ENCODE measurements around the gene HCAR3. TPM values are rescaled to one million over a fixed set of nuclear protein-coding genes. Genes with fewer than 3 reads are reported as not detected.

HCAR3 gene
- total and polyA plus RNA-seq, 4 donors, result 0.08 to 1.3 (median 0.10) TPM; not detected in 1

DNA sequence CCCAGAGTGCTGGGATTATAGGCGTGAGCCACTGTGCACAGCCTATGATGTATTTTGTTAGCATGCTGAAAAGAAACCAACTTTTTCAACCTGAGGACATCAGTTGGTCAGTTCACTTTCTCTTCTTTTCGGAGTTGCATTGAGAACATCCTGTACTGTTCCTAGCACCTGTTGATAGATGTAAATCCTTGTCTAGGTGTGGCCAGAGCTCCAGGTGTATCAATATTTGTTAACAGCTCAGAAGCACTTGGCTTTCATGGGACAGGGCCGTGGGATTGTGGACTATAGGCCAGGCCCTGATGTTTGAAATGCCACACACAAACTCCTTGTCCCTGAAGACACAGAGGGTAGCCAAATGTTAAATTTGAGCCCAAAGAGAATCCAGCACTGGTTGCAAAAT is 28.3 kb downstream of the HCAR3 start:
- Histone ChIP-seq H3K27ac (ENCODE audit: low read depth in 1 of 2, low read length in 2 of 2) (no peak overlapping the region), H3K9ac (ENCODE audit: low read depth in 1 of 2, low read length in 2 of 2) (no peak overlapping the region), H3K4me1 (ENCODE audit: control insufficient read depth in 4 of 4, insufficient read depth in 4 of 4, low read length in 3 of 4) (peaks cover 0 to 10% (median 4%) of the 10 kb centered on the region in 4 donors), H3K4me3 (ENCODE audit: low read depth in 1 of 3, low read length in 3 of 3) (no peak overlapping the region), H3K9me3 (ENCODE audit: control insufficient read depth in 4 of 4, low read length in 3 of 4) (no peaks in the 10 kb centered on the region), H3K36me3 (ENCODE audit: control insufficient read depth in 4 of 4, insufficient read depth in 3 of 4, low read depth in 1 of 4, low read length in 3 of 4) (no peaks in the 10 kb centered on the region), H3K27me3 (ENCODE audit: control insufficient read depth in 4 of 4, insufficient read depth in 4 of 4, low read length in 3 of 4) (no peaks in the 10 kb centered on the region)
- WGBS, result 87% methylated on average over 3 of the region's 3 CpGs
- TF ChIP-seq YY1 (IDR thresholded peaks at IDR 0.05), result no peak
- TF ChIP-seq GABPA (IDR thresholded peaks at IDR 0.05 in 1 of 2, conservative IDR thresholded peaks at IDR 0.05 in 1 of 2), result no peak
- TF ChIP-seq, protein P1, sequence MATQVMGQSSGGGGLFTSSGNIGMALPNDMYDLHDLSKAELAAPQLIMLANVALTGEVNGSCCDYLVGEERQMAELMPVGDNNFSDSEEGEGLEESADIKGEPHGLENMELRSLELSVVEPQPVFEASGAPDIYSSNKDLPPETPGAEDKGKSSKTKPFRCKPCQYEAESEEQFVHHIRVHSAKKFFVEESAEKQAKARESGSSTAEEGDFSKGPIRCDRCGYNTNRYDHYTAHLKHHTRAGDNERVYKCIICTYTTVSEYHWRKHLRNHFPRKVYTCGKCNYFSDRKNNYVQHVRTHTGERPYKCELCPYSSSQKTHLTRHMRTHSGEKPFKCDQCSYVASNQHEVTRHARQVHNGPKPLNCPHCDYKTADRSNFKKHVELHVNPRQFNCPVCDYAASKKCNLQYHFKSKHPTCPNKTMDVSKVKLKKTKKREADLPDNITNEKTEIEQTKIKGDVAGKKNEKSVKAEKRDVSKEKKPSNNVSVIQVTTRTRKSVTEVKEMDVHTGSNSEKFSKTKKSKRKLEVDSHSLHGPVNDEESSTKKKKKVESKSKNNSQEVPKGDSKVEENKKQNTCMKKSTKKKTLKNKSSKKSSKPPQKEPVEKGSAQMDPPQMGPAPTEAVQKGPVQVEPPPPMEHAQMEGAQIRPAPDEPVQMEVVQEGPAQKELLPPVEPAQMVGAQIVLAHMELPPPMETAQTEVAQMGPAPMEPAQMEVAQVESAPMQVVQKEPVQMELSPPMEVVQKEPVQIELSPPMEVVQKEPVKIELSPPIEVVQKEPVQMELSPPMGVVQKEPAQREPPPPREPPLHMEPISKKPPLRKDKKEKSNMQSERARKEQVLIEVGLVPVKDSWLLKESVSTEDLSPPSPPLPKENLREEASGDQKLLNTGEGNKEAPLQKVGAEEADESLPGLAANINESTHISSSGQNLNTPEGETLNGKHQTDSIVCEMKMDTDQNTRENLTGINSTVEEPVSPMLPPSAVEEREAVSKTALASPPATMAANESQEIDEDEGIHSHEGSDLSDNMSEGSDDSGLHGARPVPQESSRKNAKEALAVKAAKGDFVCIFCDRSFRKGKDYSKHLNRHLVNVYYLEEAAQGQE (IDR thresholded peaks at IDR 0.05), result no peak
- TF ChIP-seq SP1 (IDR thresholded peaks at IDR 0.05), result no peak
- no peak for TF ChIP-seq HNF4G (IDR thresholded peaks at IDR 0.05)
- TF ChIP-seq ATF3 (IDR thresholded peaks at IDR 0.05), result no peak
- TF ChIP-seq NR2F2 (IDR thresholded peaks at IDR 0.05), result no peak
- no peak for TF ChIP-seq FOXA1 (IDR thresholded peaks at IDR 0.05)
- TF ChIP-seq FOXA2 (IDR thresholded peaks at IDR 0.05), result no peak
- TF ChIP-seq CTCF (IDR thresholded peaks at IDR 0.05; ENCODE audit: low read depth, low read length, missing input control), result no peak
- TF ChIP-seq RAD21 (IDR thresholded peaks at IDR 0.05), result no peak
- TF ChIP-seq EGR1 (IDR thresholded peaks at IDR 0.05; ENCODE audit: low read depth in 2 of 2), result no peak
- no peak for TF ChIP-seq HNF4A (conservative IDR thresholded peaks at IDR 0.05)
- TF ChIP-seq JUND (IDR thresholded peaks at IDR 0.05), result no peak
- no peak for TF ChIP-seq MAX (IDR thresholded peaks at IDR 0.05)
- TF ChIP-seq RXRA (IDR thresholded peaks at IDR 0.05), result no peak
- no peak for TF ChIP-seq ZBTB33 (IDR thresholded peaks at IDR 0.05)
- no peak for DNase-seq (ENCODE audit: low spot score)

DNA sequence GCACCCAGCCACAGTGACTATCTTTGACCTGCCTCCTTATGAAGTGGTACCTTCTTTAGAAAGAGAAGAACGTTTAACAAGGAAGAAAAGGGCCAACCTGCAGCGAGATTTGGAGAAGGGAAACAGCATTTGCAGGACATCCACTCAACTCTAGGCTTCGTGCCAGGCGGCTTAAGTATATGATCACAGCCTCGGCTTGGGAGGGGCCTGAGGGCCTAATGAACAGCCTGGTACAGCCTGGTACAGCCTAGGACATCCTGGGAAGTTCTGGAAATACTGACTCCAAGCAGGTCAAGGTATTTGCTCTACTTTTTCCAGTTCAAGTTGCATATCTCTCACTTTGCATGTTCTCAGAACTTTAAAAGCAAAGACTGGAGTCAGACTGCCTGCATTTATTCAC is 29.5 kb downstream of the HCAR3 start:
- peaks cover 0 to 10% (median 4%) of the 10 kb centered on the region in 4 donors for H3K4me1 ChIP-seq (ENCODE audit: control insufficient read depth in 4 of 4, insufficient read depth in 4 of 4, low read length in 3 of 4)
- 74% methylated on average over 5 of the region's 5 CpGs for WGBS
- no peaks in the 10 kb centered on the region for H3K9me3 ChIP-seq (ENCODE audit: control insufficient read depth in 4 of 4, low read length in 3 of 4)
- DNase-seq (ENCODE audit: low spot score), result no peak
- no peaks in the 10 kb centered on the region for H3K27me3 ChIP-seq (ENCODE audit: control insufficient read depth in 4 of 4, insufficient read depth in 4 of 4, low read length in 3 of 4)
- H3K36me3 ChIP-seq (ENCODE audit: control insufficient read depth in 4 of 4, insufficient read depth in 3 of 4, low read depth in 1 of 4, low read length in 3 of 4), result no peaks in the 10 kb centered on the region
- no peak overlapping the region for H3K4me3 ChIP-seq (ENCODE audit: low read depth in 1 of 3, low read length in 3 of 3)
- no peak overlapping the region for H3K9ac ChIP-seq (ENCODE audit: low read depth in 1 of 2, low read length in 2 of 2)
- H3K27ac ChIP-seq (ENCODE audit: low read depth in 1 of 2, low read length in 2 of 2), result no peak overlapping the region
- TF ChIP-seq CTCF (IDR thresholded peaks at IDR 0.05; ENCODE audit: low read depth, low read length, missing input control), result no peak
- TF ChIP-seq SP1 (IDR thresholded peaks at IDR 0.05), result no peak
- no peak for TF ChIP-seq TAF1 (conservative IDR thresholded peaks at IDR 0.05)
- TF ChIP-seq, protein P1 (IDR thresholded peaks at IDR 0.05), result no peak
- TF ChIP-seq ATF3 (IDR thresholded peaks at IDR 0.05), result no peak
- TF ChIP-seq RAD21 (IDR thresholded peaks at IDR 0.05), result no peak
- TF ChIP-seq HNF4G (IDR thresholded peaks at IDR 0.05), result no peak
